A549 (cell line): ENCODE results near the gene SH3BGRL2. TPM values are rescaled to one million over a fixed set of nuclear protein-coding genes. Genes with fewer than 3 reads are reported as not detected.

Experiments
- ATAC-seq, 2 experiments: fragments of 200-7000 bp in 1 of 2; fragments of >200 bp in 1 of 2; cut with Nextera tagmentation in 1 of 2; cut with Tn5 transposase in 1 of 2; 3 replicates each; pipeline versions ENCODE4 v1.8.0 to v1.9.1; 2018 to 2020; ENCODE audit warnings: mild to moderate bottlenecking in 1 of 2, moderate library complexity in 1 of 2
- CTCF ChIA-PET: fragments of 300-600 bp; sonication (Branson Sonifier 250); formaldehyde crosslinking; extraction: SDS; loops from one replicate; lab custom pipeline; 2021; ENCODE audit warnings: antibody characterized with exemption, inconsistent platforms; lab: Yijun Ruan, JAX
- POLR2A ChIA-PET: fragments of 350-600 bp; formaldehyde crosslinking; extraction: SDS; loops from one replicate; lab custom pipeline; 2021; ENCODE audit warnings: antibody characterized with exemption, inconsistent platforms; lab: Yijun Ruan, JAX
- DNase-seq, 2 experiments: peaks; one replicate each; pipeline versions ENCODE4 v3.0.0 to v3.0.0-alpha.2; 2011 to 2016; ENCODE audit warnings: low read depth in 1 of 2, low spot score in 1 of 2
- FAIRE-seq: peaks from 2 replicates; lab custom pipeline; 2011; peaks lifted over from hg19 to GRCh38; lab: Jason Lieb, UNC
- H3K27ac ChIP-seq, 2 experiments: fragments of >200 bp; sonication (Bioruptor Twin); formaldehyde crosslinking; 3 replicates each; pipeline ENCODE4 v1.5.1; 2016 to 2017
- H3K4me1 ChIP-seq: fragments of >200 bp; sonication (Bioruptor Twin); formaldehyde crosslinking; 3 replicates; pipeline ENCODE4 v1.6.1; 2016
- H3K4me2 ChIP-seq: fragments of >200 bp; sonication (Bioruptor Twin); formaldehyde crosslinking; 3 replicates; pipeline ENCODE4 v1.6.1; 2016
- H3K4me3 ChIP-seq: fragments of >200 bp; sonication (Bioruptor Twin); formaldehyde crosslinking; 3 replicates; pipeline ENCODE4 v1.5.1; 2016
- H3K9me3 ChIP-seq: fragments of >200 bp; sonication (Bioruptor Twin); formaldehyde crosslinking; 3 replicates; pipeline ENCODE4 v1.6.1; 2016
- ATOH8 ChIP-seq: fragments of 250-450 bp; sonication (Bioruptor Pico); IDR thresholded peaks from 2 replicates; pipeline ENCODE4 v1.5.0; 2020; ENCODE audit warnings: low read depth, mild to moderate bottlenecking, moderate library complexity
- BHLHE40 ChIP-seq: IDR thresholded peaks from 2 replicates; pipeline ENCODE4 v1.6.1; 2012; ENCODE audit warnings: low read depth, low read length, inconsistent platforms
- CHD4 ChIP-seq: fragments of 200-600 bp; sonication (generic); IDR thresholded peaks from 2 replicates; pipeline ENCODE4 v1.6.1; 2016; ENCODE audit warnings: antibody characterized with exemption, mild to moderate bottlenecking, borderline replicate concordance
- GATA3 ChIP-seq: IDR thresholded peaks from 2 replicates; pipeline ENCODE4 v1.6.1; 2012; ENCODE audit warnings: borderline replicate concordance
- HOXA7 ChIP-seq: fragments of 250-450 bp; sonication (Bioruptor Pico); IDR thresholded peaks from 2 replicates; pipeline ENCODE4 v1.5.0; 2020; ENCODE audit warnings: mild to moderate bottlenecking, moderate library complexity
- HOXB13 ChIP-seq: fragments of 250-450 bp; sonication (Bioruptor Pico); IDR thresholded peaks from 2 replicates; pipeline ENCODE4 v1.5.0; 2020; ENCODE audit warnings: low read depth, mild to moderate bottlenecking, moderate library complexity
- MAFK ChIP-seq: fragments of 450-650 bp; IDR thresholded peaks from 2 replicates; pipeline ENCODE4 v1.6.1; 2014; ENCODE audit not compliant: partially characterized antibody
- MAZ ChIP-seq: fragments of 150-350 bp; IDR thresholded peaks from 2 replicates; pipeline ENCODE4 v1.6.1; 2014; ENCODE audit warnings: antibody characterized with exemption, low read depth, low read length, borderline replicate concordance
- NR3C1 ChIP-seq: fragments of >200 bp; sonication (Bioruptor Twin); formaldehyde crosslinking; IDR thresholded peaks from 3 replicates; pipeline ENCODE4 v1.6.1; 2017
- RAD21 ChIP-seq, 2 experiments: fragments of >200 bp in 1 of 2; sonication (Bioruptor Twin) in 1 of 2; formaldehyde crosslinking in 1 of 2; IDR thresholded peaks in 1 of 2; conservative IDR thresholded peaks in 1 of 2; 2 replicates in 1 of 2; 3 replicates in 1 of 2; pipeline ENCODE4 v1.6.1; 2012 to 2018; ENCODE audit warnings: inconsistent platforms in 1 of 2
- TFCP2L1 ChIP-seq: fragments of 250-450 bp; sonication (Bioruptor Pico); IDR thresholded peaks from 2 replicates; pipeline ENCODE4 v1.5.0; 2021; ENCODE audit warnings: mild to moderate bottlenecking
- USF2 ChIP-seq: fragments of 450-650 bp; IDR thresholded peaks from 2 replicates; pipeline ENCODE4 v1.6.1; 2014; ENCODE audit warnings: antibody characterized with exemption
- WGBS: methylation state at CpG from one replicate; pipeline ENCODE4 v1.1.6; 2017; ENCODE audit errors: missing lambda C conversion rate; 5-methylcytosine and 5-hydroxymethylcytosine counted together
- polyA plus RNA-seq, 4 experiments: library from polyadenylated mRNA; depleted of rRNA in 3 of 4; stranded (reverse); fragments of >200 nt; fragmentation: RNase III in 1 of 4; extraction: RNeasy Plus Mini Kit Qiagen cat#74134 plus additional on column Dnase treatment in 1 of 4; gene quantifications; 2 replicates in 3 of 4; 3 replicates in 1 of 4; pipeline ENCODE4 v1.2.3, GENCODE V29; 2011 to 2017
- TF ChIP-seq, protein P1 (sequence below): fragments of 200-600 bp; sonication (generic); IDR thresholded peaks from 2 replicates; pipeline ENCODE4 v1.6.1; 2016; ENCODE audit warnings: antibody characterized with exemption, mild to moderate bottlenecking, moderate library complexity
- TF ChIP-seq, protein P2 (sequence below): IDR thresholded peaks from 2 replicates; pipeline ENCODE4 v1.6.1; 2012; ENCODE audit warnings: low read depth, borderline replicate concordance

The SH3BGRL2 gene
- polyA plus RNA-seq, 2 of the 4 experiments (the other 2 are of a cell fraction), result 0.48 to 1.9 TPM

- Histone ChIP-seq H3K4me3 (no peak overlapping the region), H3K4me2 (no peak overlapping the region), H3K4me1 (no peaks in the 10 kb centered on the region), H3K27ac (no peak overlapping the region), H3K9me3 (no peaks in the 10 kb centered on the region)
- no peak for DNase-seq
- FAIRE-seq, result no peak
- no peak for ATAC-seq
- POLR2A ChIA-PET, result no interaction called here
- 82% methylated on average over 2 of the region's 2 CpGs for WGBS
- CTCF ChIA-PET, result interaction anchor here (1.3 kb wide), 1 partner anchor 13 kb away, joined by 3 read pairs; no protein-coding TSS in a partner anchor
- no peak for TF ChIP-seq MAFK
- no peak for TF ChIP-seq NR3C1
- TF ChIP-seq RAD21 (conservative IDR thresholded peaks at IDR 0.05 in 1 of 2, IDR thresholded peaks at IDR 0.05 in 1 of 2), result no peak
- no peak for TF ChIP-seq ATOH8
- no peak for TF ChIP-seq CHD4
- TF ChIP-seq BHLHE40, result no peak
- TF ChIP-seq, protein P1, sequence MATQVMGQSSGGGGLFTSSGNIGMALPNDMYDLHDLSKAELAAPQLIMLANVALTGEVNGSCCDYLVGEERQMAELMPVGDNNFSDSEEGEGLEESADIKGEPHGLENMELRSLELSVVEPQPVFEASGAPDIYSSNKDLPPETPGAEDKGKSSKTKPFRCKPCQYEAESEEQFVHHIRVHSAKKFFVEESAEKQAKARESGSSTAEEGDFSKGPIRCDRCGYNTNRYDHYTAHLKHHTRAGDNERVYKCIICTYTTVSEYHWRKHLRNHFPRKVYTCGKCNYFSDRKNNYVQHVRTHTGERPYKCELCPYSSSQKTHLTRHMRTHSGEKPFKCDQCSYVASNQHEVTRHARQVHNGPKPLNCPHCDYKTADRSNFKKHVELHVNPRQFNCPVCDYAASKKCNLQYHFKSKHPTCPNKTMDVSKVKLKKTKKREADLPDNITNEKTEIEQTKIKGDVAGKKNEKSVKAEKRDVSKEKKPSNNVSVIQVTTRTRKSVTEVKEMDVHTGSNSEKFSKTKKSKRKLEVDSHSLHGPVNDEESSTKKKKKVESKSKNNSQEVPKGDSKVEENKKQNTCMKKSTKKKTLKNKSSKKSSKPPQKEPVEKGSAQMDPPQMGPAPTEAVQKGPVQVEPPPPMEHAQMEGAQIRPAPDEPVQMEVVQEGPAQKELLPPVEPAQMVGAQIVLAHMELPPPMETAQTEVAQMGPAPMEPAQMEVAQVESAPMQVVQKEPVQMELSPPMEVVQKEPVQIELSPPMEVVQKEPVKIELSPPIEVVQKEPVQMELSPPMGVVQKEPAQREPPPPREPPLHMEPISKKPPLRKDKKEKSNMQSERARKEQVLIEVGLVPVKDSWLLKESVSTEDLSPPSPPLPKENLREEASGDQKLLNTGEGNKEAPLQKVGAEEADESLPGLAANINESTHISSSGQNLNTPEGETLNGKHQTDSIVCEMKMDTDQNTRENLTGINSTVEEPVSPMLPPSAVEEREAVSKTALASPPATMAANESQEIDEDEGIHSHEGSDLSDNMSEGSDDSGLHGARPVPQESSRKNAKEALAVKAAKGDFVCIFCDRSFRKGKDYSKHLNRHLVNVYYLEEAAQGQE, result no peak
- no peak for TF ChIP-seq HOXB13 (CRISPR knock-in tag)
- TF ChIP-seq, all 56 proteins: peak for 0
Observed at GRCh38 chr6:79717989-79718388, 86.9 kb downstream of the SH3BGRL2 start.

- ChIA-PET POLR2A (no interaction called here), CTCF (interaction anchor here (1.3 kb wide), 1 partner anchor 12 kb away, joined by 3 read pairs; no protein-coding TSS in a partner anchor)
- FAIRE-seq, result no peak
- 60% methylated on average over 8 of the region's 8 CpGs for WGBS
- Histone ChIP-seq H3K4me3 (no peak overlapping the region), H3K4me1 (no peaks in the 10 kb centered on the region), H3K9me3 (no peaks in the 10 kb centered on the region), H3K4me2 (no peak overlapping the region), H3K27ac (no peak overlapping the region)
- TF ChIP-seq MAZ, result no peak
- no peak for TF ChIP-seq BHLHE40
- no peak for TF ChIP-seq HOXB13 (CRISPR knock-in tag)
- TF ChIP-seq GATA3, result no peak
- TF ChIP-seq HOXA7 (CRISPR knock-in tag), result no peak
- TF ChIP-seq, protein P2, sequence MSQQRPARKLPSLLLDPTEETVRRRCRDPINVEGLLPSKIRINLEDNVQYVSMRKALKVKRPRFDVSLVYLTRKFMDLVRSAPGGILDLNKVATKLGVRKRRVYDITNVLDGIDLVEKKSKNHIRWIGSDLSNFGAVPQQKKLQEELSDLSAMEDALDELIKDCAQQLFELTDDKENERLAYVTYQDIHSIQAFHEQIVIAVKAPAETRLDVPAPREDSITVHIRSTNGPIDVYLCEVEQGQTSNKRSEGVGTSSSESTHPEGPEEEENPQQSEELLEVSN, result no peak
- no peak for TF ChIP-seq TFCP2L1
- TF ChIP-seq USF2, result no peak
- no peak for DNase-seq
- ATAC-seq, result no peak
Observed at GRCh38 chr6:79718509-79719247, 87.5 kb downstream of the SH3BGRL2 start.
